Osteoblast (primary cell): ENCODE data around the gene C1QTNF9. TPM values are rescaled to one million over a fixed set of nuclear protein-coding genes. Genes with fewer than 3 reads are reported as not detected.

ENCODE experiments used
- DNase-seq: peaks from one replicate; pipeline ENCODE4 v3.0.0; 2011; ENCODE audit warnings: low spot score, mixed read lengths; ENCODE audit not compliant: insufficient read length; ENCODE audit errors: missing footprints
- H2AFZ ChIP-seq: 2 replicates; pipeline ENCODE4 v1.6.0; 2011; ENCODE audit warnings: mild to moderate bottlenecking, low read length
- H3K27ac ChIP-seq: 2 replicates; pipeline ENCODE4 v1.5.1; 2011; ENCODE audit warnings: mild to moderate bottlenecking, low read depth, low read length, moderate library complexity
- H3K27me3 ChIP-seq: 2 replicates; pipeline ENCODE4 v1.6.0; 2012; ENCODE audit warnings: mild to moderate bottlenecking, control low read depth, inconsistent platforms, low read length, moderate library complexity; ENCODE audit not compliant: insufficient read depth
- H3K36me3 ChIP-seq: 2 replicates; pipeline ENCODE4 v1.5.1; 2011; ENCODE audit warnings: mild to moderate bottlenecking, low read length, control low read depth, moderate library complexity; ENCODE audit not compliant: insufficient read depth
- H3K4me1 ChIP-seq: 2 replicates; pipeline ENCODE4 v1.5.1; 2011; ENCODE audit warnings: mild to moderate bottlenecking, low read length, control low read depth, moderate library complexity; ENCODE audit not compliant: insufficient read depth
- H3K4me2 ChIP-seq: 2 replicates; pipeline ENCODE4 v1.6.0; 2011; ENCODE audit warnings: mild to moderate bottlenecking, low read length; ENCODE audit not compliant: insufficient read depth
- H3K4me3 ChIP-seq: fragments of 200-600 bp; sonication (generic); 3 replicates; pipeline ENCODE4 v1.5.1; 2012; ENCODE audit warnings: mild to moderate bottlenecking, low read length, inconsistent platforms; ENCODE audit not compliant: insufficient read depth
- H3K79me2 ChIP-seq: 2 replicates; pipeline ENCODE4 v1.6.0; 2012; ENCODE audit warnings: mild to moderate bottlenecking, low read length, control low read depth, inconsistent platforms; ENCODE audit not compliant: insufficient read depth
- H3K9me3 ChIP-seq: 2 replicates; pipeline ENCODE4 v1.5.1; 2011; ENCODE audit warnings: low read depth, low read length, control low read depth
- H4K20me1 ChIP-seq: 2 replicates; pipeline ENCODE4 v1.6.0; 2012; ENCODE audit warnings: mild to moderate bottlenecking, low read length, control low read depth; ENCODE audit not compliant: insufficient read depth
- total RNA-seq: library from RNA; depleted of rRNA; stranded (reverse); fragments of >200 nt; gene quantifications from 2 replicates; pipeline ENCODE4 v1.2.3, GENCODE V29; 2012
- TF ChIP-seq, protein P1 (sequence below): IDR thresholded peaks from 2 replicates; pipeline ENCODE4 v1.5.1; 2011; ENCODE audit warnings: mild to moderate bottlenecking, low read depth, low read length, moderate library complexity; ENCODE audit errors: extremely low read depth

Gene C1QTNF9
- total RNA-seq, 1 donor, result not detected

DNA sequence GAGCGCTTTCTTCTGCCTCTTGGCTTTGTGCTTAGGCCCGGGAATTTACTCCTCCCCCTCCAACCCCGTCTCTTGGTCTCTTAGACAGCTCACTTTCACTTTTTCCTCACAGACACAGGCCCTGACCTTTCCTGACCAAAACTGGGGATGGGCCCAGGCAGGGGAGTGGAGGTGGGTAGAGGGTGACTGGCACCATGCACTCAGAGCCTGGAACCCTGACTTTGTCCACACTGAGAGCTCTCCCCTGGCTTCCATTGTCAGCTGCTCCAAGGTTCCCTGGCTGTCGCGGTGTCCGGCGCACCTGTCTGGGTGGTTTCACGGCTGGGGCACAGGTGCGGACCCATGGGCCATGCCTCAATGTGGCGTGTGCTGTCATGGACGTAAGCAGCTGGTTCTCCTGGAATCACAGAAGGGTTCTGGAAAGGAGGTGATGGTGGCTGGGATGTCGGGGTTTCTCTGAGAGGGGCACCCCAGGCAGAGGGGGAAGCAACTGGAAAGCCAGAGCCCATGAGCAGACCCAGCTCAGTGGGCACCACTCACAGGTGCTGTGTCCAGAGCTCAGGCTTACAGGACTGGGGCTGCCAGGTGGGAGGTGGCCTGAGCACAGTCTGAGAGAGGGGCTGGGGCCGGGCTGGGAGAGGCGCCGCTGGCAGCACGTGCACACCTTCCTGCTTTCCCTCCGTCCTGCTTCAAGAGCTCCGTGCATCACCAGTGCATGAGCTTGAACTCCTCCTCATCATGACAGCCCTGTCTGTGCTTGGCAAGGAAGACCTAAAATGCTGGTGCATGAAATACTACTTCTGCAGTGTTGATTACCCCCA is 28.0 kb upstream of the C1QTNF9 start:
- no peak overlapping the region for H3K4me3 ChIP-seq
- H4K20me1 ChIP-seq, result no peaks in the 10 kb centered on the region
- TF ChIP-seq, protein P1, sequence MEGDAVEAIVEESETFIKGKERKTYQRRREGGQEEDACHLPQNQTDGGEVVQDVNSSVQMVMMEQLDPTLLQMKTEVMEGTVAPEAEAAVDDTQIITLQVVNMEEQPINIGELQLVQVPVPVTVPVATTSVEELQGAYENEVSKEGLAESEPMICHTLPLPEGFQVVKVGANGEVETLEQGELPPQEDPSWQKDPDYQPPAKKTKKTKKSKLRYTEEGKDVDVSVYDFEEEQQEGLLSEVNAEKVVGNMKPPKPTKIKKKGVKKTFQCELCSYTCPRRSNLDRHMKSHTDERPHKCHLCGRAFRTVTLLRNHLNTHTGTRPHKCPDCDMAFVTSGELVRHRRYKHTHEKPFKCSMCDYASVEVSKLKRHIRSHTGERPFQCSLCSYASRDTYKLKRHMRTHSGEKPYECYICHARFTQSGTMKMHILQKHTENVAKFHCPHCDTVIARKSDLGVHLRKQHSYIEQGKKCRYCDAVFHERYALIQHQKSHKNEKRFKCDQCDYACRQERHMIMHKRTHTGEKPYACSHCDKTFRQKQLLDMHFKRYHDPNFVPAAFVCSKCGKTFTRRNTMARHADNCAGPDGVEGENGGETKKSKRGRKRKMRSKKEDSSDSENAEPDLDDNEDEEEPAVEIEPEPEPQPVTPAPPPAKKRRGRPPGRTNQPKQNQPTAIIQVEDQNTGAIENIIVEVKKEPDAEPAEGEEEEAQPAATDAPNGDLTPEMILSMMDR, result no peak
- H2AFZ ChIP-seq, result no peak overlapping the region
- no peak for DNase-seq
- H3K4me1 ChIP-seq, result no peaks in the 10 kb centered on the region
- H3K27ac ChIP-seq, result no peak overlapping the region
- H3K36me3 ChIP-seq, result no peaks in the 10 kb centered on the region
- H3K79me2 ChIP-seq, result no peaks in the 10 kb centered on the region
- H3K27me3 ChIP-seq, result no peaks in the 10 kb centered on the region
- no peak overlapping the region for H3K4me2 ChIP-seq
- no peaks in the 10 kb centered on the region for H3K9me3 ChIP-seq

DNA sequence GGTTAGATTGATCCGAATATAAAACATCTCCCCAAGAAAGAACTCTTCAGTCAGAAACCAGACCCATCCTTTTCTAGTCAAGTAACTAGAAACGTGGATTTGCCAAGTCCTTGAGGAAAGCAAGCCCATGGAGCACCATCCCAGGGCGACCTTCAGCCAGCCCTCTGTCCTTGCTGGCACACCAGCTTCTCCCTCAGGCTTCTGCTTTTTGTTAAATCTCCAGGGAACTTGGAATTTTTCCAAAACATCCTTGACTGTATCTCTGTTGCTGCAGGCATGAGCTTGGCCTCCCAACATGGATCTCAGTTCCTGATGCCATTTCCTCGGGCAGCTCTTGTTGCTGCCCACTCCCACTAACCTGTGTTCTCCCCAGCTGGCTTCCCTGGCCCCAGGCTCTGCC is 27.1 kb upstream of the C1QTNF9 start:
- Histone ChIP-seq H3K4me3 (no peak overlapping the region), H3K4me1 (no peaks in the 10 kb centered on the region), H4K20me1 (no peaks in the 10 kb centered on the region), H3K4me2 (no peak overlapping the region), H2AFZ (no peak overlapping the region), H3K36me3 (no peaks in the 10 kb centered on the region), H3K79me2 (no peaks in the 10 kb centered on the region), H3K9me3 (no peaks in the 10 kb centered on the region), H3K27ac (no peak overlapping the region), H3K27me3 (no peaks in the 10 kb centered on the region)
- TF ChIP-seq, protein P1, result no peak
- no peak for DNase-seq

DNA sequence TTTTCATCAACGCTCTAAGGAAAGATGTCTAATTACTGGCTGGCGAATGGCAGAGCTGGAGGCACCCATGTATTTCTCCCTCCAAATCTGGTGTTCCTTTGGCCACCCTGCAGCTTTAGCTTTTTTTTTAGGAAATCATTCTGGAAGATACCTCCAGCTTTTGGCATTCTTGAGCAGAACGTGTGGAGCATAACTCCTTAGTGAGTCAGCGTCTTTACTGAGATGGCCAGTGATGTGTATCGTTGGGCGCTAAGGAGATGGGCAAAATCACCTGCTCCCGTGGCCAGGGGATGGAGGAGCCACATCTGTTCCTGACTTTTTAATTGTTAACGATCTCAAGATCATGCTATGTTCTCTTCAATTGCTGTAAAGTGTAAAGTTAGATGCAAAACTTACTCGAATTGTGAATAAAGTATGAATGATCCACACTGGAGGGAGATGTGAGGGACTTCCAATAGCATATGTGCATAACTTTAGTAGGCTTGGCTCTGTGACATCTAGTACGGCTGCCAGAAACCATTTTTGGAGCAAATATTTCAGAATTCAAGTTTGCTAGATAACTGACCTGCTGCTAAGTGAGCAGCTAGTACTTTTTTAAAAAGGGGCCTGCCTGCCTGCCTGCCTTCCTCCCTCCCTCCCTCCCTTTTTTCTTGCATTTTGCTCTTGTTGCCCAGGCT is 24.4 kb upstream of the C1QTNF9 start:
- Histone ChIP-seq H3K27me3 (no peaks in the 10 kb centered on the region), H3K4me2 (no peak overlapping the region), H3K79me2 (no peaks in the 10 kb centered on the region), H4K20me1 (no peaks in the 10 kb centered on the region), H3K9me3 (no peaks in the 10 kb centered on the region), H3K27ac (no peak overlapping the region), H3K4me1 (no peaks in the 10 kb centered on the region), H3K4me3 (no peak overlapping the region), H3K36me3 (no peaks in the 10 kb centered on the region), H2AFZ (no peak overlapping the region)
- TF ChIP-seq, protein P1, result no peak
- peak; percentile 71 for DNase-seq

DNA sequence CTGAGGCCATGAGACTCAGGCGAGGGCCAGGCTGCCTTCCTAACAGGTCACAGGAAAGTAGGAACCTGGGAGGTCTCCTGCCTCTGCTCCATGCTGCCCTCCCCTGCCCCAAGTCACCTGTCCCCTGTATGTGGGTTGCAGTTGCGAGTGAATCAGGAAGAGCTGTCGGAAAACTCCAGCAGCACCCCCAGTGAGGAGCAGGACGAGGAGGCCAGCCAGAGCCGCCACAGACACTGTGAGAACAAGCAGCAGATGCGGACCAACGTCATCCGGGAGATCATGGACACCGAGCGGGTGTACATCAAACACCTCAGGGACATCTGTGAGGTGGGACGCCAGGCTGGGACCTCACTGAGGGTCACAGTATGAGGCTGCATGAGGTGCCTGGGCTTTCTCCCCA is 22.8 kb upstream of the C1QTNF9 start:
- no peaks in the 10 kb centered on the region for H3K36me3 ChIP-seq
- H2AFZ ChIP-seq, result no peak overlapping the region
- H3K27me3 ChIP-seq, result no peaks in the 10 kb centered on the region
- H3K9me3 ChIP-seq, result no peaks in the 10 kb centered on the region
- H3K27ac ChIP-seq, result no peak overlapping the region
- H4K20me1 ChIP-seq, result no peaks in the 10 kb centered on the region
- H3K4me3 ChIP-seq, result no peak overlapping the region
- H3K79me2 ChIP-seq, result no peaks in the 10 kb centered on the region
- peak; percentile 36 for DNase-seq
- H3K4me1 ChIP-seq, result no peaks in the 10 kb centered on the region
- H3K4me2 ChIP-seq, result no peak overlapping the region
- TF ChIP-seq, protein P1, result no peak
